ENCODE data around the gene RNF41.

RNF41 gene

DNA sequence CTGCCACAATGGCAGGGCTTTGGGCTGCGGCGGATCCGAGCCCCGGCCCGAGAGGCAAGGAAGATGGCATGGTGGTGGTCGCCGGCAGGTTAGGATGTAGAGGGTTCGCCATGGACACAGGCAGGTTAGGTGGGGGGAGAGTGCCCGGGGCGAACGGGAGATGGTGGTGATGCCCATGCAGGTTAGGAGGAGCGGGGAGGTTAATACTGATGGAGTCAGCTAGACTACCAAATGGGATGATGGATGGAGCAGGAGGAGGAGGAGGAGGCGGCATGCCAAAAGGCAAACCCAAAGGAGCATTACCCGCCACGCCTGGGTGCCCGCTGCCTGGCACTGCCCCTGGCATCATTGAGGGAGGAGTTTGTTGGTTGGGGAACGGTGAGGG lies 57.4 kb downstream of the RNF41 start:
- no peak overlapping the region for H3K4me3 ChIP-seq (ENCODE audit: insufficient read depth, low read length, poor library complexity, severe bottlenecking)
- no peak overlapping the region for H2AFZ ChIP-seq (ENCODE audit: low read depth, low read length, severe bottlenecking)
- no peaks in the 10 kb centered on the region for H3K9me2 ChIP-seq (replicated peaks; ENCODE audit: insufficient read depth, low read length)
- H3K79me2 ChIP-seq (ENCODE audit: insufficient read depth, low read length) = peaks cover 10% of the 10 kb centered on the region; the same call in 1 of the 2 replicates
- H3K27ac ChIP-seq (ENCODE audit: low read depth, low read length) = no peak overlapping the region
- peaks cover 24% of the 10 kb centered on the region for H3F3A ChIP-seq (ENCODE audit: insufficient read depth)
- H3K9ac ChIP-seq (ENCODE audit: low read length) = no peak overlapping the region
- H3K27me3 ChIP-seq (ENCODE audit: low read length) = no peaks in the 10 kb centered on the region
- H3K36me3 ChIP-seq (ENCODE audit: low read length) = 0 out of 2 replicates have a peak, but pooled peaks cover 4% of the 10 kb centered on the region
- no peak overlapping the region for H3K4me2 ChIP-seq (ENCODE audit: low read depth, low read length, poor library complexity, severe bottlenecking)
- H3K9me3 ChIP-seq (ENCODE audit: insufficient read depth, low read length) = no peaks in the 10 kb centered on the region
- H4K20me1 ChIP-seq (ENCODE audit: low read depth, low read length) = no peaks in the 10 kb centered on the region
- no peak for TF ChIP-seq EZH2phosphoT487 (conservative IDR thresholded peaks at IDR 0.05; ENCODE audit: low read length)
- TF ChIP-seq CTCF (IDR thresholded peaks at IDR 0.05; ENCODE audit: insufficient read depth, low read length, poor library complexity, severe bottlenecking) = no peak

- Histone ChIP-seq H3K4me2 (ENCODE audit: low read depth, low read length, poor library complexity, severe bottlenecking) (no peak overlapping the region), H3K27ac (ENCODE audit: low read depth, low read length) (no peak overlapping the region), H4K20me1 (ENCODE audit: low read depth, low read length) (no peaks in the 10 kb centered on the region), H3F3A (ENCODE audit: insufficient read depth) (peaks cover 30% of the 10 kb centered on the region), H2AFZ (ENCODE audit: low read depth, low read length, severe bottlenecking) (no peak overlapping the region), H3K9me3 (ENCODE audit: insufficient read depth, low read length) (no peaks in the 10 kb centered on the region), H3K79me2 (ENCODE audit: insufficient read depth, low read length) (peaks cover 16% of the 10 kb centered on the region), H3K9me2 (replicated peaks; ENCODE audit: insufficient read depth, low read length) (no peaks in the 10 kb centered on the region), H3K36me3 (ENCODE audit: low read length) (0 out of 2 replicates have a peak, but pooled peaks cover 4% of the 10 kb centered on the region), H3K4me3 (ENCODE audit: insufficient read depth, low read length, poor library complexity, severe bottlenecking) (no peak overlapping the region), H3K27me3 (ENCODE audit: low read length) (no peaks in the 10 kb centered on the region), H3K9ac (ENCODE audit: low read length) (no peak overlapping the region)
- TF ChIP-seq CTCF (IDR thresholded peaks at IDR 0.05; ENCODE audit: insufficient read depth, low read length, poor library complexity, severe bottlenecking) = no peak
- no peak for TF ChIP-seq EZH2phosphoT487 (conservative IDR thresholded peaks at IDR 0.05; ENCODE audit: low read length)
Measured at GRCh38 chr12:56163533-56164344, 58.0 kb downstream of the RNF41 start.

DNA sequence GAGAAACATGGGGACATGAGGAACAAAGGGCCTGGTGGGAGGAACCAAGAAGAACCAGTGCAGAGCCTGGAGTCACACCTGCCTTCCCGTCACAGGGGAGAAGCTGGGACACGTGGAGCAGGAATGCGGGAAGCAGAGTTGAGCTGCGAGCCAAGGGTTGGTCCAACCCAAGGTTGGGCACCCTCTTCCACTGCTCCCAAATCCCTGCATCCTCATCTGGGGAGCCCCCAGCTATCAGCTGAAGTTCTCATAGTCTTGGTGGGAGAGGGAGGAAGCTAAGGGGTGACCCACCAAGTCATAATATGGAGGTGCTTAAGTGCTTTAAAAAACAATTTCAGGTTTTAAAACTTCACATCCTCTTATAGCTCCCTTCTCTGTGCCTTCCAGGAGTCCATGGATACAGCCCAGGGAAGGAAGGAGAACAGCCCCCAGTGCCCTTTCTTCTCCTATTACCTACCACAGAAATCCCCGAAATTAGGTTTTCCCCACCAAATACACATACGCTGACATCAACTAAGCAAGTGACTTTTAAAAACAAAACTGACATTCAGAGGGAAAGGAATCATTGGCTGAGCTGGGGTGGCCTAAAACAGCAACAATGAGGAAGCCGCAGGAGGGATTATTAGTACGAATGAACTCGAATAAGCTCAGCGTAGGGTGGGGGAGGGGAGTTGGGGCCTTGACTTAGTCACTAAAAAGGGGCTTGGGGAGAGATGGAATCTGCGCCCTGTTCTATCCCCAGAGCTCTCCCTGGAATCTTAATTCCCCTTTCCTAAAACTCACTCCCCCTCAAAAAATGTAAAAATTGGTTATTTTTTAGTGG lies 59.0 kb downstream of the RNF41 start:
- Histone ChIP-seq H3K27me3 (ENCODE audit: low read length) (no peaks in the 10 kb centered on the region), H2AFZ (ENCODE audit: low read depth, low read length, severe bottlenecking) (no peak overlapping the region), H3K9ac (ENCODE audit: low read length) (no peak overlapping the region), H3F3A (ENCODE audit: insufficient read depth) (peaks cover 35% of the 10 kb centered on the region), H3K36me3 (ENCODE audit: low read length) (0 out of 2 replicates have a peak, but pooled peaks cover 4% of the 10 kb centered on the region), H3K9me3 (ENCODE audit: insufficient read depth, low read length) (no peaks in the 10 kb centered on the region), H3K4me3 (ENCODE audit: insufficient read depth, low read length, poor library complexity, severe bottlenecking) (no peak overlapping the region), H3K27ac (ENCODE audit: low read depth, low read length) (no peak overlapping the region), H3K9me2 (replicated peaks; ENCODE audit: insufficient read depth, low read length) (no peaks in the 10 kb centered on the region), H3K79me2 (ENCODE audit: insufficient read depth, low read length) (peaks cover 22% of the 10 kb centered on the region), H4K20me1 (ENCODE audit: low read depth, low read length) (no peaks in the 10 kb centered on the region), H3K4me2 (ENCODE audit: low read depth, low read length, poor library complexity, severe bottlenecking) (no peak overlapping the region)
- TF ChIP-seq CTCF (IDR thresholded peaks at IDR 0.05; ENCODE audit: insufficient read depth, low read length, poor library complexity, severe bottlenecking) (no peak), EZH2phosphoT487 (conservative IDR thresholded peaks at IDR 0.05; ENCODE audit: low read length) (no peak)

Data from SU-DHL-6 (cell line).